Fibroblast of skin of abdomen (primary cell): Measurements from ENCODE around the gene FBXO2.

Experiments
- DNase-seq: peaks from one replicate; pipeline ENCODE4 v3.0.0-alpha.2; 2013

The FBXO2 gene

DNA sequence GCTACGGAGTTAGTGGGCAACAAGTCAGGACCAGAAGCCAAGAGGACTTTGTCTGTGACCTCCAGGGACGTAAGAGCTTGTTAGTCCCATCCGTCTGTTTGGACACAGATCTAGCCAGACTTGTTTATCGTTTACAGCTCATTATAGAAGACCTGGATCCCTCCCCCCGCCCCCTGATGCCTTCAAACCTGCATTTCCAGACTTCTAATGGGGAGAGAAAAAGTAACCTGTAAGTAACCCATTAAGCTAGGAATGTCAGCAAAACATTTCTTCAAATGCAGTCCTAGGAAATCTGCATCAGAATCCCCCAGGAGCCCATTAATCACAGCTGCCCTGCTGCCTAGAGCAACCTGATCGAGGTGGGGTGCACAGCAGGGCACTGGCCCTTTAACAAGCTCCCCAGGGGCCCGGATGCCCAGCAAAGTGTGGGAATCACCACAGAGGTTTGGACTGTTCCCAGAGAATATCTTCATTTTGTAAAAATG is 28.1 kb upstream of the FBXO2 start:
- DNase-seq, result no peak

DNA sequence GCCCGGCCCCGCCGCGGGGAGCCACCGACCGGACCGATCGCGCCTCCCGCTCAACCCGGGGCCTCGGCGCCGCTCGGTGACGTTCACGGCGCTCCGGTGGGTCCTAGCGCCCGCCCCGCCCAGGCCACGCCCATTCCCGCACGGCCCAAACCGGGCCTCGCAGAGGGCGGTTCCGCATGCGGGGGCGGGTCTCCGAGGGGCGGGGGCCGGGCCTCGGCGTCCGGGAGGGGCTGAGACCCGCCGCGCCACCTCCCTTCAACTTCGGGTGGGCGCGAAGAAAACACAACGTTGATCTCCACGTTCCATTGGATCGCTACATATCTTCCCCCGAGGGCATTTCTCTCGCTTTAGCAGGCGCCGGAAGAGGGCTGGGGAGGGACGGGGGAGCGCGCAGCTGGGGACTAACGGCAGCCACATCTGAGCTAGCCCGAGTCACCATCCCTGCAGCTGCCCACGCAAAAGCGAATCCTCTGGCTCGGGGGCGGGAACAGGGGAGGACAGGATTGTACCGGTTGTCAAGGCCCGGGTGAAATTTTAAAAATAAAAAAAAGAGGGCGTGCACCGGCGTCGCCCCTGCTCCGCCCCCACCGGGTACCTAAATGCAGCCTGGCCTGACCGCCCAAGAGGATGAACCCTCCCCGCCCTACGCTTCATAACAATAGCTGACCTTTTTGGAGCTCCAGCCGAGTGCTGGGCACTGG is 27.0 kb upstream of the FBXO2 start, which contains the start of gene MAD2L2:
MAD2L2 (minus strand) TSS at position 78 of the 701 bp plus-strand sequence. CDS start 547 bp downstream, outside the sequence.
- peak; percentile 75 for DNase-seq

DNA sequence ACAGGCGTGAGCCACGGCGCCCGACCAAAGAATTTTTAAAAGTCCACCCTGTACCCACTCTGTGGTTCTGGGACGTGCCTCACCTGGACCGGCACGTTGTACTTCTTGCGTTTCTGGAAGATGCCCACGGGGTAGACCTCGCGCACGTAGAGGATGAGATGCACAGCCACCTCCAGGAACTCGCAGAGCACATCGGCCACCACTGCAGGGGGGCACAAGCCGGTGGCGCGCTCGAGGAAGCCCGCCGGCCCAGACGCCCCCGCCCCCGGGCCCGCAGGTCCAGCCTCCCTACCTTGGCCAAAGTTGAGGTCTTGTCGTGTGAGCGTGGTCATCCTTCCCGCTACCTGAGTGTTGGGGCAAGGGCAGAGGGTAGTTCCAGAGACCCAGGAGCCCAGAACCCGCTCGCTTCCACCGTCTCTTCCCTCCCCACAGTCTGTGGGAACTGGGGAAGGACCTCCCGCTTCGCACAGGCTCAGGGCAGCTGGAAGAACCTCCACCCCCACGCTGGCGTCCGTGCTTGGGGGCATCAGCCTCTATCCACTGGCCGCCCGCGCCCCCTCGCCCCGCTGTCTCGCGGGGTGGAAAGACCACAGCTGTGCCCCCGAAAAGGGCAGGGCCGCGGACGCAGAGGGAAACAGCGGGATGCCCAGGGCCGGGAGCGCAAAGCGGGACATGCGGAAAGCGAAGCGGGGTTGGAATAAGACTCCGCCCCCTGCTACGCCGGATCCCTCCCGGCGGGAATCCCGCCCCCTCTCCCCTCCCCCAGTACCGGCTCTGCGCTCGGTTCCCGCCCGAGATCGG is 26.2 kb upstream of the FBXO2 start:
- no peak for DNase-seq

DNA sequence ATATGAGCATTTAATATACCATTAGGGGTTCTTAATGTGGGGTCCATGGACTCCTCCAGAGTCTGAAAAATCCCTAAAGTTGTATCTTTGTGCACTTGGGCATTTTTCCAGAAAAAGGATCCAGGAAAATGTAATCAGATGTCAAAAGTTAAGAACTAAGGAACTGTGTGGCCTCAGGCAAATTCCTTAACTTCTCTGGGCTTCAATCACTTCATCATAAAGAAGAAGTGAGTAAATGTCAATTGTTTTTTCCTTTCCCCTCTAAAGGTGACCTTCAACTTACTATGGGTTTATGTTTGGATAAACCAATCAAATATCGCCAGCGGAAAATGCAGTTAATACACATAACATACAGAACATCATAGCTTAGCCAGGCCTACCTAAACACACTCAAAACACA is 24.2 kb upstream of the FBXO2 start:
- DNase-seq, result no peak

DNA sequence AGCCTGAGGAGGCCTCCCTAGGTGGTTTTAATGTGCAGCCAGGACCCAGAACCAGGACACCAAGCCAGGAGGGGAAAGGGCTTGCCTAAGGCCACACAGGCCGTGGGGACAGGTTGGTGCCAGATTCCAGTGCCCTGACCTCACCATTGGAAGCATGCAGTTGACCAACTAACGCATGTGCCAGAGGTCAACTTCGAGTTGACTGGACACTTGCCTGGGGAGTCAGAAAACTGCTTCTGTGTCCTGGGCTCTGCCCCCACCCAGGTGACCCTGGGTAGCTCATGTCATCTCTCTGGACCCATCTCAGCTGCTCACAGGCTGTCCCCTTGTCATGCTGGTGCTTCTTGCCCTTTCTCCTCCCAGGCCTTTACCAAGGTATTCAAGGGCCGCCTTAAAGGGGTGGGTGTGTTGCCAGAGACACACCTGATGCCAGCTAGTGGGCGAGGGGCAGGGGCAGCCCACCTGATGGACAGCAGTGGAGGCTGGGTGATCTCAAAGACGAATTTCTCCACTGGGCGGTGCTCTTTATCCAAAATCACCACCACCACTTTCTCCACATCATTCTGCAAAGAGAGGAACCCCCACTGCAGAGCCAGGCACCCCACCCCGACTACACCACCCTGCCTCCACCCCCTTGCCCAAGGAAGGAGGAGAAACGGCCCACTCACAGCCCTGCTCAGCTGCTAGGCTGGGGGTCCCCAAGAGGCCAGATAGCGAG is 22.3 kb upstream of the FBXO2 start:
- DNase-seq, result no peak

DNA sequence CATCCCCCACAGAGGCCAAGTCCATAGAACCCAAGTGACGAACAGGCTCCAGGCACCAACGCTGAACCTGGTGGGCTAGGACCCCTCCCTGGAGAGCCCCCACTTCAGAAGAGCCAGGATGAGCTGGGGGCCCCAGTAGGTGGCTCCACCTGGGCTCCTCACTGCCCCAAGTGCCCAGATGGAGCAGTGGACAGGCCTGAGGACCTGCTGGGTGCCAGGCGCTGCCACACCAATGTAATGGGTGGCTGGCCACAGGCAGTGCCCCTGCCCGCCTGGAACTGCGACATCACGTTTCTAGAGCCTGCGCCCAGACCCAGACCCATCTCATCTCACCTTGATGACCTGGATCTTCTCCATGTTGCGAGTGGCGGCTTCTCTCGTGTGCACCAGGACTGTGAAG is 21.1 kb upstream of the FBXO2 start:
- no peak for DNase-seq

DNA sequence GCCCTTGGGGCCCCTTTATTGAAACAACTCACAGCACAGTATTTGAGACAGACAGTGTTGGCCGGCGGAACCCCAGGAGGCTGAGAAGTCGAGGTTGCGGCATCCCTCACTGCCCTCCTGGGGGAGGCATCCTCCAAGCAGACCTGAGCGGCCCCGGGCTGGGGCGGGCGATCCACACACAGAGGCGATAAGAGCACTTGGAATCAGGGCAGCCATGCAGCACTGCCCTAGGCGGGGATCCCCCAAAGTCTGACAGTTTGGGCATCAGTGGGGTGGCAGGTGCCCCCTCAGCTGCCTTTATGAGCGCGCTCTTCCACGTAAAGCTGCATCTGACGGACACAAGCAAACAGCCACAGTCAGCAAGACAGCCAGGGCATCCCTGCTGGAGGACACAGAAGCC is 20.3 kb upstream of the FBXO2 start:
- DNase-seq, result no peak

DNA sequence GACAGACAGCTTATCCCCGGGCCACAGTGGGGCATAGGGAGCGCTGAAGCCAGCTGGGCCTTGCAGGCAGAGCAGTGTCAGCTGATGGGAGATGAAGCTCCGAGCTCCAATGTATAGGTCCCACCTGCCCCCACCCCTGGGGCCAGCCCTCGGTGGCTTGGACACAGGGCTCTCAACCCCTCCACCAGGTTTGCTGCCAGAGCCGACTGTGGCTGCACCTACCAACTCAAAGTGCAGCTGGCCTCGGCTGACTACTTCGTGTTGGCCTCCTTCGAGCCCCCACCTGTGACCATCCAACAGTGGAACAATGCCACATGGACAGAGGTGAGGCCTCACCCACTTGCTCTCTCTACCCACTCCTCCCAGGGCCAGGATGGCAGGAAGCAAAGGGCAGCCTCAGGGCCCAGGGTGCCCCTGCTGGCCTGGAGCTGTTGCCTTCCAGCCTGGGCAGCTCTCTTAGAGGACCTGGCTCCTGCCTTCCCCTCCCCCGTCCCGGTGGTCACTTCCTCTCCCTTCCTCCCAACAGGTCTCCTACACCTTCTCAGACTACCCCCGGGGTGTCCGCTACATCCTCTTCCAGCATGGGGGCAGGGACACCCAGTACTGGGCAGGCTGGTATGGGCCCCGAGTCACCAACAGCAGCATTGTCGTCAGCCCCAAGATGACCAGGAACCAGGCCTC is 19.0 kb upstream of the FBXO2 start:
- DNase-seq, result no peak

DNA sequence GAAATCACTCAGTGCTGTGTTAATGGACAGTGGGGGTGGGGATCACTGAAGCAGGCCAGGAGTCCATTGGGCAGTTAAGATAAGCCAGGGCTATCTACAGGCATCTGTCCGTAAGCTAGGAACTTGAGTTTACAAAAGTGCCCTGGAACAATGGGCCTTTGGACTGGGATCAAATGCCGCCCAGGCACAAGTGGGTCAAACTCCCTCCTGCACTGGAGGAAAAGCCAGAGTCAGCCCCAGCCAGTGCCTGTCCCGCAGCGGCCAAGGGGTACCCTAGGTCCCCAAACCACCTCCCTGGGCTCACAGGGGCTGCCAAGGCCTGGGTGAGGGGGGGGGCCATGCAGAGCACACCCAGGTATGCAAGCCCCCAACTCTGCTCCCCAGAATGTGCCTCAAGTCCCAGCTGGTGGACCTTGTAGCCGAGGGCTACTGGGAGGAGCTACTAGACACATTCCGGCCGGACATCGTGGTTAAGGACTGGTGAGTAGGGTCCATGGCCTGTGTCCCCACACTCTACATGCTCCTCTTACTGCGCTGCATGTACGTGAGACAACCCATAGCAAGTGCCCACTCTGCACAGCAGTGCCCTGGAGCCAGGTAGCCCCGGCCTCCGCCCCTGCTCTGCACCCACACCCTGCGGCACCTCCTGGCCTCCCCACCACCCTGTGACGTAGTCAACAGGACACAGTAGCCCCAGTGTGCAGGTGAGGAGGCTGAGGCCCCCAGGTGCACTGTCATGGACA is 17.5 kb upstream of the FBXO2 start:
- DNase-seq, result no peak

DNA sequence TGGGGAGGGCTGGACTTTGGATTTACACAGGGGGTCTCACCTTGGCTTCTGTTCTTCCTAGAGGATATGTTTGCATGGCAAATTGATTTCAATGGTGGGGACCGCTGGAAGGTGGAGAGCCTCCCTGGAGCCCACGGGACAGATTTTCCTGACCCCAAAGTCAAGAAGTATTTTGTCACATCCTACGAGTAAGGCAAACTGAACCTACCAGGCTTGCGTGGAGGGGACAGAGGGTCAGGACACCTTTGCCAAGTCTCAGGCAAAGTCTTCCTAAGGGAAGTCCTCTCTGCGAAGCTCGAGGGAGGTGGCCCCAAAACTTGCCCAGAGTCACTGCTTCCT is 16.9 kb upstream of the FBXO2 start:
- no peak for DNase-seq

DNA sequence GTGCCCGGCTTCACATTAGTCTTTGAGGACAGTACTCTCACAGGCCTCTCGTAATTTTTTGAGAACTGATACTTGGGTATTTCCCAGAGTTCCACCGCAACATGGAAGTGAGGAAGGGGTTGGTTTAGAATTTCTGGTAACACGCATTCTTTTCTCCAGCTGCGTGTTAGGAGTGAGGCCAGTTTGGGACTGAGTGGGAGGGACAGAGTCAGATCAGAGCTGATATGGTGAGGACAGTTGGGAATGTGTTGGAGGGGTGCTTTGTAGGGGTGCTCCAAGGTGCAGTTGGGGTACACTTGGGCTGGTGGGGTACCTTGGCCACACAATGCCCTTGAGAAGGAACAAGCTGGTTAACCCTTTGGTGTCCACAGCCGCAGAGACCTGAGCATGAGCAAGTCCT is 16.5 kb upstream of the FBXO2 start:
- DNase-seq, result no peak

DNA sequence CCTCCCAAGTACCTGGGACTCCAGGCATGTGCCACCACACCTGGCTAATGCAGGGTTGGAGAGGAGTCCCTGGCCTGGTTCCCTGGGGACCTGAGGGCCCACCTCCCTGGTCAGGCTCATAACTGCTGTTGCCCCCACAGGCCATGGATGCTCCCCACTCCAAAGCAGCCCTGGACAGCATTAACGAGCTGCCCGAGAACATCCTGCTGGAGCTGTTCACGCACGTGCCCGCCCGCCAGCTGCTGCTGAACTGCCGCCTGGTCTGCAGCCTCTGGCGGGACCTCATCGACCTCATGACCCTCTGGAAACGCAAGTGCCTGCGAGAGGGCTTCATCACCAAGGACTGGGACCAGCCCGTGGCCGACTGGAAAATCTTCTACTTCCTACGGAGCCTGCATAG is 14.3 kb upstream of the FBXO2 start:
- no peak for DNase-seq

DNA sequence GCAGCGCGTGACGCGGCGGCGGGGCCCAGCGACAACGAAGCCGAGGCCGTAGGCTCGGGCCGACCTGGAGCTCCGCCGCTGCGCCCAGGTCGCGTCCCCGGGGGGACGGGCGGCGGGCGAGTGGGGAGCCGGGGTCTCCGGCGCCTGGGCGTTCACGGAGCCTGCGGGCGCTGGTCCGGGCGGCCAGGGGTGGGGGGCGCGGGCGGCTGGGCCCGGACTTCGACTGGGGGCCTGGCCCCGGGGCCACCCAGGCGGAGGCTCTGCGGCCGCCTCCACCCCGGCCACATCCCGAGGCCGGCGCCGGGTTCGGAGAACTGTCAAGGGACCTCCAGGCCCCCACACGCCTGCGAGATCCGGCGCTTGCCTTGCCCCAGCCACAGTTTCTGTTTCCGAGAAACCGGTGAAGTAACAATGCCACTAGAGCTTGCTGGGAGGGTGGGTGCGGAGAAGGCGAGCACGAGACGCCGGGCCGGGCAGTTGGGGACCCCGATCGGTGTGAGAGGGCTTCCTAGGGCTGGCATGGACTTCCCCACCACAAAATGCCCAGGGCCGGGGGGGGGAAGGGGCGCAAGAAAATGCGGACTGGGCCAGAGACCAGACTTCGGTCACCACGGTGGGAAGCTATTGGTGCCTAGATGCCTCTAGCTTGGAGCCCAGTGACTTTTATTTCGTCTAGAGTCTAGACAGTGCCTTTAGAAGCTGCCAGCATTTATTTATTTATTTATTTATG is 10.3 kb upstream of the FBXO2 start:
- no peak for DNase-seq

DNA sequence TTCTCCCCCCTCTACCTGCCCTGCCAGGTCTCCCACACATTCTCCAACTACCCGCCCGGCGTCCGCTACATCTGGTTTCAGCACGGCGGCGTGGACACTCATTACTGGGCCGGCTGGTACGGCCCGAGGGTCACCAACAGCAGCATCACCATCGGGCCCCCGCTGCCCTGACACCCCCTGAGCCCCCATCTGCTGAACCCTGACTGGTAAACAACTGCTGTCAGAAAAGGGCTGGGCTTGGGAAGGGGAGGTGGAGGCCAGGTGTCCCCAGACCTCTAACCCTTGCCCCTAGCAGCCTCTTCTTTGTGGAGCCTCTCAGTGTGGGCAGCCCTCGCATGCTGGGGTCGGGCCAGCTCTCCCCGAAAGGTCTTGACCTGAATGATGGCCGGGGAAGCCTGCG is 6.9 kb upstream of the FBXO2 start:
- no peak for DNase-seq

DNA sequence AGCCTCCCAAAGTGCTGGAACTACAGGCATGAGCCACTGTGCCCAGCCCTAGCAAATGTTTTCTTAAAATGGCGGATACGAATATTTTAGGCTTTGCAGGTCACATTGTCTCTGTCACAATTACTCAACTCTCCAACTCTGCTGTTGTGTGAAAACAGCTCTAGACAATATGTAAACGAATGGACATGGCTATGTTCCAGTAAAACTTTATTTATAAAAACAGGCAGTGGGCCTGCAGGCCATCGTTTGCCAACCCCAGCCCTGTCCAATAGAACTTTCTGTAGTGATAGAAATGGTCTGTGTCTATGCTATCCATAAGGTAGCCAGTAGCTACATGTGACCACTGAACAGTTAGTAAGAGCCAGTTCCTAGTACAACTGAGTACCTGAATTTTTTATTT is 5.5 kb upstream of the FBXO2 start:
- no peak for DNase-seq

DNA sequence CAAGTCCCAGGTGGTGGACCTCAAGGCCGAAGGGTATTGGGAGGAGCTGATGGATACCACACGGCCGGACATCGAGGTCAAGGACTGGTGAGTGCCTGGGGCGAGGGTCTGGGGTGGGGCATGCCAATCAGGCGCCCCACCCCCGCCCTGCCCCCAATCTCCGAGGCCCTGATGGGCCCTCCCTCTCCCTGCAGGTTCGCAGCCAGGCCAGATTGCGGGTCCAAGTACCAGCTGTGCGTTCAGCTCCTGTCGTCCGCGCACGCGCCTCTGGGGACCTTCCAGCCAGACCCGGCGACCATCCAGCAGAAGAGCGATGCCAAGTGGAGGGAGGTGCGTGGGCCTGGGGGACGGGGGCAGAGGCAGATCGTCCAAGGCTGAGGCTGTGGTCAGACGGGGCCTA is 4.3 kb upstream of the FBXO2 start:
- DNase-seq, result no peak

DNA sequence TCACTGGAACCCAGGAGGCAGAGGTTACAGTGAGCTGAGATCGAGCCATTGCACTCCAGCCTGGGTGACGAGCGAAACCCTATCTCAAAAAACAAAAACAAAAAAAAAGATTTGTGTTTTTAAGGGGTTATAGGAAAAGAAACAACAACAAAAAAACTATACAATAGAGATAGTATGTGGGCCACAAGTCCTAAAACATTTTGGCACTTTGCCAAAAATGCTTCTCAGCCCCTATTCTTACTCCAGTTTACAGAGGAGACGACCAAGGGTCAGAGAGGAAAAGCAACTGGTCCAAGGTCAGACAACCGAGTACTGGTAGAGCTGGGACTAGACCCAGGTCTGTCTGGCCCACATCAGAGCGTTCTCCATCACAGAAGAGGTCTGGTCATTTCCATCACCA is 3.4 kb upstream of the FBXO2 start:
- no peak for DNase-seq

DNA sequence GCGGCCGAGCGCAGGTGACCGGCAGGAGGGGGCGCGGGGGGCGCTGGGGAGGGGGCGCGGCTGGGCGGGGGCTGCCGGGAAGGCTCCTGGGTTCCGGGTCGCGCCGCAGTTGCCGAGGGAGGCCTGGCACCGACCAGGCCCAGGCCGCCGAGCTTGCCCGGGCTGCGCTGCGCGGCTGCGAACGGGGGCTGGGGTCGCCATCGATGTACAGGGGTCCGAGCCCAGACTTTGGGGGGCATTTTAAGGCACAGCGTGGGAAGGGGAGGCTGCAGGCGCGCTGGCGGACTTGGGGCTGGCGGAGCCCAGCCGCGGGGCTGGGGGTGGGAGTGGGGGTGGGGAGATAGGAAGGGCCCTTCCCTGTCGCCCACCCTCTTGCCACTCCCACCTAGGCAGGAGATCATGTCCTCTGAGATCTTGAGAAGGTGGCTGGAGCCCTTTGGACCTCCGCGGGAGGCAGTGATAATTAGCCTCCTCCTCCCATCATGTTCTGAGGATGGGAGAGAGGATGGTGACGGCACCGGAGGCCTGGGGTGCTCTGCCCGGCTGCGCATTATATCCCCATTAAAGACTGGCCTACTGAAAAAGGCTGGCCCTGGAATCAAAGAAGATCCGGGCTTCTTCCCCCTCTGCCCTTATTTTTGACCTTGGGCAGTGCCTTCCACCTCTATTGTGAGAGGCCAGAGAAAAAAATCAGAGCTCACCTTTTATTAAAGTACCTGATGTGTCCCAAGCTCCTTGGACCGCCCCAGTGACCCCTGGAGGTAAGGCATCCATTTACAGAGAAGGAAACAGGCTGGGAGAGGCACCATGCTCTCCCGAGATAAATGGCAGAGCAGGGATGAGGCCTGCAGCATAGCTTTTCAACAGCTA is 945 bp upstream of the FBXO2 start:
- no peak for DNase-seq

DNA sequence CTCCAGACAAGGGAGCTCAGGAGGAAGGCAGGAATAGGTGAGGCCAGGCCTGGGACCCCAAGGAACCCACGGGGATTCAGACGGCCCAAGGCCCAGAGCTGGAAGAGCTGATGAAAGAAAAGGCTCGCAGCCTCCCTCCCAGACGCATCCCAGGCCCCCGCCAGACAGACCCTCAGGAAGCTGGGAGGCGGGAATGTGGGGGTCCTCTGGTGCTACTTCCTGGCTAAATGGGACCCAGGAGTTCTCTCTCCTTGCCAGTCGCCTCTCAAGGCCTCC is 430 bp downstream of the FBXO2 start:
- no peak for DNase-seq

DNA sequence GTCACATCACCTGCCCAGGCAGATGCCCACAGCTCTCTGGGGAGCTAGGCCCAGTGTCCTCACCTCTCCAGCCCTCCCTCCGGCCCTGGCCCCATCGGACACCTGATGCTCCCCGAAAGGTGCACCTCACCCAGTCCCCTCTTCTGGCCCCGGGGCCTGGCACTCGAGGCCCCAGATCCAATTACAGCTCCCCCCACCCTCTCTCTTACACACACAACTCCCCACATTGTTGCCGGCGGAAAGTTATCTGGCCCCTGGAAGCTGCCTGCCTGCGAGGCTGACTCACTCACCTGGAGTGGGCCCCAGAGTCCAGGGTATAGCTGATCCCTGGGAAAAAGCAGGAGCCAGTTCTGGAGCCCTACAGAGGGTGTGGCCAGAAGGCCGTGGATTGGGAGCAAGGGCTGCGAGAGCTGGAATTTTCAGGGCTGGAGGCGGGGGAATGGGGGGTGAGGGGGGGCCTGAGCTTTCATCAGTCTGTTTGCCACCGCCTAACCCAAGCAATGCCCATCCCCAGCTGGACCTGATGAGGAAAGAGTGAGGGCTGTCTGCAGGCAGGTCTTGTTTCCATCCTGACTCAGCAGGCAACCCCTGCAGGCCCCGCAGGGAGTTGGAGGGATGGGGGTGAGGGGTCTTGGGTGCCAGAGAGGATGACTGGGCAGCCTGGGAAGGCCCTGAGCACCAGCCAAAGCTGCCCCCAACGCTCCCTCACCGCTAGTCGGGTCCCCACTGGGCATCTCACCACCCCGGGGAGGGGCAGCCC is 948 bp downstream of the FBXO2 start:
- no peak for DNase-seq
